Endodermal cell (in vitro differentiated cells): ENCODE measurements around the gene FERMT2. TPM values are rescaled to one million over a fixed set of nuclear protein-coding genes. Genes with fewer than 3 reads are reported as not detected.

Source experiments
- DNase-seq: peaks from one replicate; pipeline ENCODE4 v3.0.0-alpha.2; 2017
- H3K27ac ChIP-seq: 2 replicates; pipeline ENCODE4 v1.5.1; 2013; ENCODE audit warnings: mild to moderate bottlenecking, low read depth, low read length, moderate library complexity
- H3K27me3 ChIP-seq: 2 replicates; pipeline ENCODE4 v1.6.1; 2013; ENCODE audit warnings: mild to moderate bottlenecking, low read length, moderate library complexity; ENCODE audit not compliant: insufficient read depth, control insufficient read depth, poor library complexity, severe bottlenecking
- H3K36me3 ChIP-seq: 2 replicates; pipeline ENCODE4 v1.7.0; 2013; ENCODE audit warnings: mild to moderate bottlenecking, low read length, moderate library complexity; ENCODE audit not compliant: control insufficient read depth, insufficient read depth
- H3K4me1 ChIP-seq: one replicate; pipeline ENCODE4 v1.7.0; 2013; ENCODE audit warnings: low read length; ENCODE audit not compliant: control insufficient read depth, insufficient read depth
- H3K4me3 ChIP-seq: 2 replicates; pipeline ENCODE4 v1.5.1; 2013; ENCODE audit warnings: mild to moderate bottlenecking, low read length, moderate library complexity
- H3K9ac ChIP-seq: 2 replicates; pipeline ENCODE4 v1.6.1; 2013; ENCODE audit warnings: mild to moderate bottlenecking, low read length, moderate library complexity; ENCODE audit not compliant: poor library complexity, severe bottlenecking; ENCODE audit errors: extremely low read depth
- H3K9me3 ChIP-seq: 2 replicates; pipeline ENCODE4 v1.6.1; 2013; ENCODE audit warnings: mild to moderate bottlenecking, low read length, moderate library complexity; ENCODE audit not compliant: control insufficient read depth
- H3K27ac Mint-ChIP-seq: 2 replicates; pipeline ENCODE4 v1.8.0; 2020; ENCODE audit warnings: mixed read lengths
- H3K27me3 Mint-ChIP-seq: 2 replicates; pipeline ENCODE4 v1.8.0; 2021; ENCODE audit warnings: mild to moderate bottlenecking, mixed read lengths; ENCODE audit not compliant: insufficient read depth
- H3K36me3 Mint-ChIP-seq: 2 replicates; pipeline ENCODE4 v1.8.0; 2020; ENCODE audit warnings: low read depth, mixed read lengths
- H3K4me1 Mint-ChIP-seq: 2 replicates; pipeline ENCODE4 v1.8.0; 2020; ENCODE audit warnings: mixed read lengths
- H3K4me3 Mint-ChIP-seq: 2 replicates; pipeline ENCODE4 v1.8.0; 2020; ENCODE audit warnings: mild to moderate bottlenecking, moderate library complexity, mixed read lengths
- H3K9me3 Mint-ChIP-seq: 2 replicates; pipeline ENCODE4 v1.8.0; 2020; ENCODE audit warnings: mild to moderate bottlenecking, mixed read lengths
- CTCF ChIP-seq: fragments of 200-600 bp; sonication (generic); conservative IDR thresholded peaks from 2 replicates; pipeline ENCODE4 v1.5.0; 2021; ENCODE audit warnings: antibody characterized with exemption, mild to moderate bottlenecking
- WGBS, 2 experiments: methylation state at CpG; one replicate each; pipeline versions ENCODE4 v1.1.5 to v1.1.7; 2013; ENCODE audit warnings: missing lambda C conversion rate in 2 of 2, mixed read lengths in 1 of 2; ENCODE audit not compliant: insufficient coverage in 1 of 2, insufficient read length in 1 of 2; 5-methylcytosine and 5-hydroxymethylcytosine counted together
- total RNA-seq, 2 donors: library from RNA; stranded (reverse); fragmentation: NEBNext Ultra II Directional in 1 of 2; extraction: Animal tissue kit (Norgen Biotek cat#: 25700) in 1 of 2; gene quantifications; 2 replicates in 1 of 2; 3 replicates in 1 of 2; pipeline ENCODE4 v1.2.1, GENCODE V29; 2021

FERMT2 gene
- total RNA-seq, 2 donors from 2014 or later, result 350 to 377 TPM

GRCh38 chr14:52939427-52939826 lies 11.4 kb downstream of the FERMT2 start:
- H3K27me3 Mint-ChIP-seq, result no peaks in the 10 kb centered on the region
- H3K9me3 Mint-ChIP-seq, result no peaks in the 10 kb centered on the region
- Histone ChIP-seq H3K4me3 (no peak overlapping the region), H3K36me3 (peaks cover 70% of the 10 kb centered on the region), H3K27ac (no peak overlapping the region), H3K4me1 (no peaks in the 10 kb centered on the region), H3K27me3 (no peaks in the 10 kb centered on the region), H3K9me3 (no peaks in the 10 kb centered on the region), H3K9ac (no peak overlapping the region)
- DNase-seq, result no peak
- H3K27ac Mint-ChIP-seq, result no peak overlapping the region
- TF ChIP-seq CTCF, result no peak
- WGBS, 2 experiments, result 96 to 100% methylated on average over 1 of the region's 1 CpG
- H3K4me1 Mint-ChIP-seq, result peaks cover 49% of the 10 kb centered on the region
- peaks cover 45% of the 10 kb centered on the region for H3K36me3 Mint-ChIP-seq
- H3K4me3 Mint-ChIP-seq, result no peak overlapping the region

- H3K27me3 Mint-ChIP-seq, result no peaks in the 10 kb centered on the region
- no peaks in the 10 kb centered on the region for H3K9me3 ChIP-seq
Measured at GRCh38 chr14:52937869-52938268, 13.0 kb downstream of the FERMT2 start.

GRCh38 chr14:52937306-52937705 lies 13.5 kb downstream of the FERMT2 start:
- Mint-ChIP-seq H3K27me3 (no peaks in the 10 kb centered on the region), H3K4me1 (peaks cover 61% of the 10 kb centered on the region), H3K27ac (no peak overlapping the region), H3K4me3 (no peak overlapping the region), H3K36me3 (peaks cover 38% of the 10 kb centered on the region), H3K9me3 (no peaks in the 10 kb centered on the region)
- H3K36me3 ChIP-seq, result peaks cover 57% of the 10 kb centered on the region
- 98 to 100% methylated on average over 2 to 4 of the region's 4 CpGs for WGBS, 2 experiments
- H3K4me1 ChIP-seq, result peaks cover 4% of the 10 kb centered on the region
- H3K9me3 ChIP-seq, result no peaks in the 10 kb centered on the region
- no peak for TF ChIP-seq CTCF
- H3K27ac ChIP-seq, result no peak overlapping the region
- H3K9ac ChIP-seq, result no peak overlapping the region
- no peaks in the 10 kb centered on the region for H3K27me3 ChIP-seq
- H3K4me3 ChIP-seq, result no peak overlapping the region
- no peak for DNase-seq

More at GRCh38 chr14:52937869-52938268, 13.0 kb downstream of the FERMT2 start:
- WGBS, 2 experiments, result 91% methylated on average over 3 of the region's 3 CpGs; no CpG with 5 or more reads in 1 of the 2 experiments
- Mint-ChIP-seq H3K4me3 (no peak overlapping the region), H3K9me3 (no peaks in the 10 kb centered on the region), H3K36me3 (peaks cover 38% of the 10 kb centered on the region), H3K4me1 (peaks cover 58% of the 10 kb centered on the region), H3K27ac (no peak overlapping the region)
- no peak for TF ChIP-seq CTCF
- Histone ChIP-seq H3K36me3 (peaks cover 58% of the 10 kb centered on the region), H3K4me3 (no peak overlapping the region), H3K4me1 (no peaks in the 10 kb centered on the region), H3K27me3 (no peaks in the 10 kb centered on the region), H3K27ac (no peak overlapping the region), H3K9ac (no peak overlapping the region)
- DNase-seq, result no peak
